Fibroblast of villous mesenchyme (primary cell): ENCODE results near the gene ZNF266. TPM values are rescaled to one million over a fixed set of nuclear protein-coding genes. Genes with fewer than 3 reads are reported as not detected.

Experiments used
- DNase-seq: peaks from one replicate; pipeline ENCODE4 v3.0.0-alpha.2; 2010; ENCODE audit warnings: low read depth
- H3K4me3 ChIP-seq: 2 replicates; pipeline ENCODE4 v1.5.1; 2011; ENCODE audit warnings: low read depth, mild to moderate bottlenecking, low read length
- CTCF ChIP-seq: IDR thresholded peaks from 2 replicates; pipeline ENCODE4 v1.5.1; 2012; ENCODE audit warnings: low read depth, mild to moderate bottlenecking, low read length; ENCODE audit not compliant: insufficient read depth
- total RNA-seq: library from RNA; depleted of rRNA; stranded (reverse); fragments of >200 nt; gene quantifications from 2 replicates; pipeline ENCODE4 v1.2.3, GENCODE V29; 2012

ZNF266 gene
- 6.4 and 7.3 TPM in 2 replicates for total RNA-seq

GRCh38 chr19:9435279-9436268 is at the start of gene ZNF266:
TSS of gene ZNF266 (minus strand) at chr19:9435573. CDS start at chr19:9420089, 15,484 bp downstream.
- peak; percentile 93 for DNase-seq
- H3K4me3 ChIP-seq: peak within 1 kb of the TSS; percentile 93
- TF ChIP-seq CTCF: peak; percentile 68

GRCh38 chr19:9485140-9485539 is 49.8 kb upstream of the ZNF266 start:
- no peak overlapping the region for H3K4me3 ChIP-seq
- no peak for TF ChIP-seq CTCF
- DNase-seq: no peak

GRCh38 chr19:9474975-9475374 is 39.6 kb upstream of the ZNF266 start:
- no peak for TF ChIP-seq CTCF
- no peak for DNase-seq
- H3K4me3 ChIP-seq: no peak overlapping the region

GRCh38 chr19:9467161-9467560 is 31.8 kb upstream of the ZNF266 start:
- DNase-seq: no peak
- H3K4me3 ChIP-seq: no peak overlapping the region
- no peak for TF ChIP-seq CTCF

- H3K4me3 ChIP-seq: no peak overlapping the region
- no peak for DNase-seq
- no peak for TF ChIP-seq CTCF
Measured at GRCh38 chr19:9461938-9462337, 26.6 kb upstream of the ZNF266 start.

GRCh38 chr19:9456018-9456689 is 20.8 kb upstream of the ZNF266 start:
- no peak overlapping the region for H3K4me3 ChIP-seq
- no peak for TF ChIP-seq CTCF
- no peak for DNase-seq
